Stimulated activated CD8-positive, alpha-beta memory T cell treated with anti-CD3 and anti-CD28 coated beads, Interleukin-12 subunit alpha, Interleukin-12 subunit beta, amount 100 ng/mL, for 24 hours (primary cell): ENCODE measurements around the gene BTD.

ENCODE experiments used
- DNase-seq: peaks from one replicate; pipeline ENCODE4 v3.0.0-alpha.2; 2020; ENCODE audit errors: extremely low read depth

BTD gene

DNA sequence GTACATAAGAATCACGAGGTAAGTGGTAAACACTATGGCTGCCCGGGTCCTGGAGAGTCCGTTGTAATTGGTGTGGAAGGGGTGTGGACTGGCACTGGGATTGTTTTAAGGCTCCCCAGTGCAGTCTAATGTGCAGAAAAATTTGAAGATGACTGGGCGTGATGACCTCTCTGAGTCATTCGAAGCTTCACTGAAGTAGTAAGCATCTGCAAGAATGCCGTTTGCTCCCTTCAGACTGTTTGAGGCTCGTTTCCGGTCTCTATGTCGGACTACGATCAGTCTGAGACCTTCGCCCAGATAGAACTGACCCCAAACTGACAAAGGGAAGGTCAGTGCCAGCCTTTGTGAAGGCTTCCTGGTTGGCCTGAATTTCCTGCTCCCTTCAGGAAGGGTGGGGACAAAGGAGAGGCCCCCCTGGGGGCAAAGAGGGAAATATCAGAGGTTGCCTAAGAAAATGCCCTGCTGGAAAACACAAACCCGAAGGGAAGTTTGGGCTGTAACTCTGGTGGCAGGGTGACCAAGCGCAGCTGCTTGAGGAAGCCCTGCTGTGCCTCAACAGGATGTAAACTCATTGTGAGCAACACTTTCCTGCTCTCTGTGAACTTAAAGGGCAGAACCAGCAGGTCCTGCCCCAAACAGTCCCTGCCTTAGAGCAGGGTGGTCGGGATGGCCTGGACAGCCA lies 34.6 kb downstream of the BTD start:
- no peak for DNase-seq

- DNase-seq, result no peak
These were observed 35.8 kb downstream of the BTD start for GRCh38 chr3:15637131-15637951.

- DNase-seq, result no peak
These were observed 36.8 kb downstream of the BTD start for GRCh38 chr3:15638193-15638890.

DNA sequence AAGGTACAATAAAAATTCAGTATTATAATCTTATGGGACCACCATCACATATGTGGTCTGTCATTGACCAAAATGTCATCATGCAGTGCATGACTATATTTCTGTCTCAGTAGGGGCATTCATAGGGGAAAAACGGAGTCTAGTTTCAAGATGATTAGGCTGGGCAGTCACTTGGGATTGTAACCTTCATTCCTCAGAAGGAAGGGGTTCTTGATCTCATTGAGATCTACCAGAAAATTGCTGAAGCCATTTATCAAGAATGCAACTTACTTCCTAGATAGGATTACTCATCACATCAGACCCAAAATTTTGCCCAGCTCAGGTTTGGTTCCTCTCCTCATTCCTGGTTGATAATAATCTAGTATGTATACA lies 37.3 kb downstream of the BTD start:
- DNase-seq, result no peak

GRCh38 chr3:15645246-15645645 lies 43.7 kb downstream of the BTD start:
- DNase-seq, result no peak

GRCh38 chr3:15645740-15646501 lies 44.4 kb downstream of the BTD start:
- DNase-seq, result no peak

- DNase-seq, result no peak
These were observed 45.4 kb downstream of the BTD start for GRCh38 chr3:15646851-15647511.

GRCh38 chr3:15647611-15648167 lies 46.1 kb downstream of the BTD start:
- no peak for DNase-seq

DNA sequence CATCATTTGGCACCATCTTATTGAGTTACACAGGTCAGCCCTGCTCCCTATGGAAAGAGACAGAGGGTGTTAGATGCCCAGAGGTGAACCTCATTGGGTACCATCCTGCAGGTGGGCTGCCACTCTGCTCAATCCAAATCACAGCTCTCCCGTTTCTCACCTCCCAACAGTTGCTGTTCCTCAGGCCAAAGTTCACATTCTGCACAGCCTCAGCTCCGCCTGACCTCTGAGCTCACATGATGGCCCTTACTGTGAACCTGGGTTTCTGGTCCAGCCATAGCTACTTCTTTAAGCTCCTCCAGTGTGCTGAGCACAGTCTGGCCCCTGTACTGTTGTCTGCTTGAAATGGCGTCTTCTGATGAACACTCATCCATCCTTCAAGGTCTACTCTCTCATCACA lies 47.8 kb downstream of the BTD start:
- no peak for DNase-seq

- DNase-seq, result no peak
These were observed 48.3 kb downstream of the BTD start for GRCh38 chr3:15649858-15650257.

DNA sequence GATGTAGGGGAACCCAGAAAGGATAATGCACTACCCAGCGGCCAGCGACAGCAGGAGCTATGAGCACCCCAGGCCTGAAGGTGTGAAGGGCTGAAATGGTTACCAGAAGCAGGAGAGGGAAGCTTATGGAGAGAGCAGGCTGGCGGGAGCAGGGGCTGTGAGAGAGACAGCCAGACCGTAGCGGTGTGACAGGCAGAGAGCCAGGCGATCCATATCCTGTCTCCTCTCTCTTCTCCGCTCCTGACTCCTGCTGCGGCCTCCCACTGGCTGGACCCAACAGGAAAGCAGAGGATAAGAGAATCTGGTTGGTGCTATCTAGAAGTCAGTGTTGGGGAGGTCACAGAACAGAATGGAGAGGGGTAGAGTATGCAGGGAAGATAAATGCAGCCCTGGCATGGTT lies 49.9 kb downstream of the BTD start:
- DNase-seq, result no peak

DNA sequence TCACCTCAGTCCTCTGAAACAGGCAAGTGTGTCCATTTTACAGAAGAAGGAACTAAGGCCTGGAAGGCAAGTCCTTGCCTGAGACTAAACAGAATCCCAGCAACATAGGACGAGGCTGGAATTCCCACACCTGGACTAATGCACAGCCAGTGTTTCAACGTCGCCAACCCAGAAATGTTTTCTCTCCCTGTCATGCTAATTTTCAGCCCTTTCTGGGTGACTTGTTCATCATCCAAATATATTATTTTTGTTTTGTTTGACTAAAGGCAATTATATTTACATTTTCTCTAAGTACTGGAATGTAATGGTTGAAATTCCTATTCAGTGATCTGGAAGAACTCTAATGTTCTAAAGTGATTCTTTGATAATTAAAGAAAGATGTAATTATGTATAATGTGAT lies 51.8 kb downstream of the BTD start:
- no peak for DNase-seq

- DNase-seq, result no peak
These were observed 52.6 kb downstream of the BTD start for GRCh38 chr3:15654127-15654526.

- no peak for DNase-seq
These were observed 53.3 kb downstream of the BTD start for GRCh38 chr3:15654891-15655290.

DNA sequence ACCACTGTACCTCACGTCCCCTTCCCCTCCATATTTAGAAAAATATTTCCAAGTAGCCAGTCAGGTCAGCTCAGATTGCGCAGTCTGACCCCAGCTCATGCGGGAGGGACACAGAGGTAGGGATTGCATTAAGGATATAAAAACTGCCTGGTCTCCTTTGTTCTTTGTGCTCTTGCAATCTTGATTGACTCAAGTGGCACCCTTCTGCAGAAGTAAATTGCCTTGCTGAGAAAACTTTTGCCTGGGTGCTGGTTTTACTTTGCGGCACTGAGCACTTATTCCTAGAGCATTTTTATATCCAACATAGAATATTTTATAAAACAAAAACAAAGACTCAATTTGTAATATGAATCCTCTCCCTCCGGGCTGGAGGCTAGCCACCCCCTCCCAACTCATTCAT lies 54.8 kb downstream of the BTD start:
- DNase-seq, result no peak

DNA sequence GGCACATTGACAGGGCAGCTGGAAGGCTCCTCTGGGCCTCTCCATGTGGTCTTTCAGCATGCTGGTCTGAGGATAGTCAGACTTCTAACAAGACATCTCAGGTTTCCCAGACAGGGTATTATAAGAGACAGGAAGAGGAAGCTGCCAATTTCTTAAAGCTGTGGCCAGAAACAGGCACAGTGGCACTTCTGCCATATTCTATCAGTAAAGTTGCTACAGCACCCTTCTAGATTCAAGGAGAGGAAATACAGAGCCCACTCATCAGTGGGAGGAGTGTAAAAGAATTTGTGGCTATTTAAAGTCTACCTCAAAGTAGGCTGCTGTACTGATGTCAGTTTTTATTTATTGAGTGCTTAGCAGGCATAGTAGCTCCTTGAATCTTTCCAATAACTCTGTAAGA lies 55.5 kb downstream of the BTD start:
- DNase-seq, result no peak

GRCh38 chr3:15659254-15659975 lies 57.9 kb downstream of the BTD start:
- DNase-seq, result no peak

GRCh38 chr3:15660055-15660935 lies 58.8 kb downstream of the BTD start:
- no peak for DNase-seq

GRCh38 chr3:15664144-15664543 lies 62.6 kb downstream of the BTD start:
- DNase-seq, result no peak
